ENCODE data around the gene SLC30A10. TPM values are rescaled to one million over a fixed set of nuclear protein-coding genes. Genes with fewer than 3 reads are reported as not detected.

SLC30A10 gene
- not detected in 2 replicates for total RNA-seq

DNA sequence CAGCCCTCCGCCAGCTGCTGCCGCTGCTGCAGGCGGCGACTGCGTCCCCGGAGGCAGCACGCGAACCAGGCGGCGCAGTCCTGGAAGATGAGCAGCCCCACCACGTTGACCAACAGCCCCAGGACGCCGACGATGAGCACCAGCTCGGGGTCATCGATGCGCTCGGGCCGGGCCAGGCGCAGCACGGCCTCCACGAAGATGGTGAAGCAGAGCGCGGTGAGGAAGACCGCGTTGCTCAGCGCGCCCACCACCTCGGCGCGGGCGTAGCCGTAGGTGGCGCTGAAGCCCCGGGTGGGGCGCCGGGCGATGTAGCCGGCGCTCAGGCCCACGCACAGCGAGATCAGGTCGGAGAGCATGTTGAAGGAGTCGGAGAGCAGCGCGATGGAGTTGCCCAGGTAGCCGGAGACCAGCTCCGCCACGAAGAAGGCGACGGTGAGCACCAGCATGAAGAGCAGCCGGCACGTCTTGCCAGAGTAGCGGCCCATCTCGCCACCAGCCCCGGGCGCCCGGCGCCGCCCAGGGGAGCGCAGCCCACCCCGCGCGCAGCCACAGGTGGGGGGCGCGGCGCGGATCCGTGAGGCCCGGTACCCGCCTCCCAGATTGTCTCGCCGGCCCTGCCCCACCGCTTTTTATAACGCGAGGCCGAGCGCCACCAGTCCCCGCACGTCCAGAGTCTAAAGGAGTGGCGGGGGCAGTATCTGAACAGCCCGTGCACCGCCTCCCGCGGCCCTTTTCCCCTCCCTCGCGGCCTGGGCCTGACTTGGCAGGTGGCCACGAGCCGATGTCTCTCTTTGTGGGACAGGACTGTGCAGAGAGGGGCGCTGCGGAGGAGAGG is at the start of gene SLC30A10:
TSS of gene SLC30A10 (minus strand) at position 602 of the 835 bp plus-strand sequence. CDS start at position 485, 117 bp downstream.
- Histone ChIP-seq H3K4me3 (ENCODE audit: low read depth, low read length) (peak within 1 kb of the TSS; percentile 39), H3K27me3 (ENCODE audit: control insufficient read depth, insufficient read depth, low read length) (peaks cover 9% of the 10 kb centered on the region), H3K36me3 (ENCODE audit: control insufficient read depth, insufficient read depth, low read length) (no peaks in the 10 kb centered on the region)
- no peak for TF ChIP-seq CTCF (IDR thresholded peaks at IDR 0.05; ENCODE audit: insufficient read depth, low read length, poor library complexity, severe bottlenecking)
- no peak for DNase-seq (ENCODE audit: low read depth)

DNA sequence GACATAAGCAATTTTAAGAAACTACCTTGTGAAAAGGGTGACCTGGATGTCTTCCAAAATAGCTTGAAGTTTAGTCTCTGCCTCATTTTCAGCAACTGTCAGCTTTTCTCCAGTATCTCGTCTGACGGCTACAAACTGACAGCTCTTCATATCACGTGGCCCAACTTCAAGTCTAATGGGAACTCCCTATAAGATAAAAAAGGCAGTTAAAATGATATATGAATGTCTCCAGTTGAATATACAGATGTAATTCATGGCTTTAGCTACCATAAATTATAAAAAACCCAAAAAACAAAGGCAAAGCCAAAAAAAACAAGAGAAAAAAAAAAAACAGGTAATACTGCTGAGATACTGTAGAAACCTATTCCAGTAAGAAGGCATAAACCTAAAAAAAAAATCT is 44.9 kb upstream of the SLC30A10 start:
- H3K36me3 ChIP-seq (ENCODE audit: control insufficient read depth, insufficient read depth, low read length), result no peaks in the 10 kb centered on the region
- no peak for DNase-seq (ENCODE audit: low read depth)
- no peak for TF ChIP-seq CTCF (IDR thresholded peaks at IDR 0.05; ENCODE audit: insufficient read depth, low read length, poor library complexity, severe bottlenecking)
- H3K27me3 ChIP-seq (ENCODE audit: control insufficient read depth, insufficient read depth, low read length), result no peaks in the 10 kb centered on the region
- H3K4me3 ChIP-seq (ENCODE audit: low read depth, low read length), result no peak overlapping the region

DNA sequence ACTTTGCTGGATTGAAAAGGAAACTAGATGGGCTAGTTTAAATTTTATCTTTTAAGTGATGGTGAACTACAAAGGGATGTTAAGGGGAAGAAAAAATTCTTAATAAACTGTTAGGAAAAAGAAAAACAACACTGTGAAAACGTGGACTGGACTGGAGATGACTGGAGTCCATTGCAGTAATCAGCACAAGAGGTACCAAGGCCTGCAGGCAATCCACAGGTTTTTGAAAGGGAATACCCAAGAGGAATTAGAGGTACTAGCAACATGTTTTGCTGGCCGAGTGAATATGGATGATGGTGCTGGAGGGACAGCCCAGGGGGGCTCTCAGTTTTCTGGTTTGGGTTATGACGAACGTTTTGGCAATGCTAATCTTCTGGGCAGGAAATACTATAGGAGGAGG is 39.0 kb upstream of the SLC30A10 start:
- Histone ChIP-seq H3K36me3 (ENCODE audit: control insufficient read depth, insufficient read depth, low read length) (no peaks in the 10 kb centered on the region), H3K27me3 (ENCODE audit: control insufficient read depth, insufficient read depth, low read length) (no peaks in the 10 kb centered on the region), H3K4me3 (ENCODE audit: low read depth, low read length) (no peak overlapping the region)
- no peak for DNase-seq (ENCODE audit: low read depth)
- no peak for TF ChIP-seq CTCF (IDR thresholded peaks at IDR 0.05; ENCODE audit: insufficient read depth, low read length, poor library complexity, severe bottlenecking)

DNA sequence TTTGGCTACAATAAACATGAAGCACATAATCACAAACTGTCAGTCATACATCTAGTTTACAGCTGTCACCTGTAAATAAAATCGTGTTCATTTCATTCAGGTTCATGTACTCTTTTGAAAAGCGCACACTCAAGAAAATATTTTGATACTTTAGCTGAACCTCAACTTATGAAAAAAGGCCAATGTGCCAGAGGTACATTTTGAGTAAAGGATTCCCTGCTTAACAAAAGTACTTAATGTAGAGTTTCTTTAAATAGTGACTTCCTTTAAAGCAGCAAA is 37.7 kb upstream of the SLC30A10 start:
- TF ChIP-seq CTCF (IDR thresholded peaks at IDR 0.05; ENCODE audit: insufficient read depth, low read length, poor library complexity, severe bottlenecking), result no peak
- DNase-seq (ENCODE audit: low read depth), result no peak

DNA sequence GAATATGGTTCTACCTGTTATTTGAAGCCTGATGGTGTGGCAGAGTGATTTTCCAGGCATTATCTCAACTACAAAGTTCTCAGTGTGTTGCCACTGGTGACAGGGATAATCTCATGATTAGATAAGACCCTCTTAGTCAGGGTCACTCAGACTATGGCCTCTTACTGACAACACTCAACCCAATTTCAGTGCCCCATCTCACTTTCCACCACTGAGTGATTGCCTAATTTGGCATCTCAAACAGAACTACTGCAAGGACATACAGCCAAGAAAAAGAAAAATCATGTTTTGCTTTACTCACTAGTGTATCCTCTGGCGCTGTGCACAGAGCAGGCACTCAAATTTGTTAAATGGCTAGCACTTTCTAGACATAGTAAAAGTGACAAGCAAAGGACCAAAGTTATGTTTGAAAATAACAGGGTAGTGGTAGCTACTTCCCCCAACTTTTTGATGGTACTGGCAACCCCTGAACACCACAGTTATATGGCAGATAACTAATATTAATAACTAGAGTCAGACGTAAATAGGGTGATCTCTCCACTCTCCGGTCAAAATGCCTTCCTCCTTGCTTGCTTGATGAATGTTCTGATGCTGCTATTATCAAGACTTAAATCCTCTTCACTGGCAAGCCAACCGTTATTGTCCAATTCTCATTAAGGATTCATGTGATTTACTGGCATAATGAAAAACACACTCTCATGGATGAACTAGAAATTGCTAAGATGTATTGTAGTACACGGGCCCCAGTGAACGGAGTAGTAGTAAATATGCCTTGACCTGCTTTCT is 37.1 kb upstream of the SLC30A10 start:
- H3K36me3 ChIP-seq (ENCODE audit: control insufficient read depth, insufficient read depth, low read length), result no peaks in the 10 kb centered on the region
- no peak overlapping the region for H3K4me3 ChIP-seq (ENCODE audit: low read depth, low read length)
- no peak for DNase-seq (ENCODE audit: low read depth)
- no peaks in the 10 kb centered on the region for H3K27me3 ChIP-seq (ENCODE audit: control insufficient read depth, insufficient read depth, low read length)
- no peak for TF ChIP-seq CTCF (IDR thresholded peaks at IDR 0.05; ENCODE audit: insufficient read depth, low read length, poor library complexity, severe bottlenecking)

More for the DNA sequence above, 37.7 kb upstream of the SLC30A10 start:
- H3K4me3 ChIP-seq (ENCODE audit: low read depth, low read length), result no peak overlapping the region
- H3K27me3 ChIP-seq (ENCODE audit: control insufficient read depth, insufficient read depth, low read length), result no peaks in the 10 kb centered on the region
- H3K36me3 ChIP-seq (ENCODE audit: control insufficient read depth, insufficient read depth, low read length), result no peaks in the 10 kb centered on the region
